Subcutaneous adipose tissue (tissue), 4 donors: ENCODE results near the gene RHOC. TPM values are rescaled to one million over a fixed set of nuclear protein-coding genes. Genes with fewer than 3 reads are reported as not detected.

Experiments used
- CTCF ChIP-seq: fragments of 450-650 bp; IDR thresholded peaks from one replicate; pipeline ENCODE4 v1.5.1; 2016; ENCODE audit warnings: low read depth, mild to moderate bottlenecking, control low read depth, antibody characterized with exemption, moderate library complexity
- total RNA-seq, 4 donors: library from RNA; depleted of rRNA; stranded (reverse); fragments of >200 nt; gene quantifications; one replicate each; pipeline ENCODE4 v1.1.0, GENCODE V29; 2016

Gene RHOC
- total RNA-seq, 4 donors from 2014 or later = 114 to 201 (median 136) TPM

GRCh38 chr1:112689196-112689841, 17.6 kb downstream of the RHOC start:
- no peak for TF ChIP-seq CTCF

GRCh38 chr1:112688781-112689193, 18.1 kb downstream of the RHOC start:
- no peak for TF ChIP-seq CTCF

GRCh38 chr1:112687785-112688496, 19.0 kb downstream of the RHOC start:
- TF ChIP-seq CTCF = no peak

GRCh38 chr1:112687361-112687760, 19.6 kb downstream of the RHOC start:
- TF ChIP-seq CTCF = no peak

- no peak for TF ChIP-seq CTCF
Observed at GRCh38 chr1:112686835-112687234, 20.1 kb downstream of the RHOC start.

- TF ChIP-seq CTCF = no peak
Observed at GRCh38 chr1:112686417-112686816, 20.5 kb downstream of the RHOC start.

- no peak for TF ChIP-seq CTCF
Observed at GRCh38 chr1:112685913-112686312, 21.0 kb downstream of the RHOC start.
